ENCODE measurements around the gene ADAMTSL3.

GRCh38 chr15:83688201-83688600, 34.3 kb downstream of the ADAMTSL3 start:
- no peak for TF ChIP-seq CTCF (IDR thresholded peaks at IDR 0.05)
- no peak for TF ChIP-seq POLR2A (IDR thresholded peaks at IDR 0.05)
